GM15510 (cell line): ENCODE results near the gene TEP1.

Experiments
- POLR2A ChIP-seq: IDR thresholded peaks from 3 replicates; pipeline ENCODE4 v1.6.1; 2011; ENCODE audit warnings: borderline replicate concordance; ENCODE audit not compliant: insufficient read length; ENCODE audit errors: extremely low read depth

TEP1 gene

DNA sequence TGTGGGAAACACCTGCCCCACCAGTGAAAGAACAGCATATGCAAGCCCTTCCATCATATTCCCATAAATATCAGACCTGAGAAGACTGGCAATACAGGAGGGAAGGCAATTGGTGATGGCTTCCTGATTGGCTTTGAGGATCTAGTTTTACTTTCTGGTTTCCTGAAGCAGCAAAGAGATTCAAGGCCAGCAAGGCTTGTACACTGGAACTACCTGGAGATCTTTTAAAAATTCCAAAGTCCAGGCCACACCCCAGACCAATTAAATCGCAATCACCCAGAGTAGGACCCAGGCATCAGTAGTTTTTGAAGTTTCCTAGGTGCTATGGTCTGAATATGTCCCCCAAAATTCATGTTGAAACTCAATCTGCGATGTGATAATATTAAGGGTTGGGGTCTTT lies 2.9 kb upstream of the TEP1 start:
- TF ChIP-seq POLR2A: no peak

DNA sequence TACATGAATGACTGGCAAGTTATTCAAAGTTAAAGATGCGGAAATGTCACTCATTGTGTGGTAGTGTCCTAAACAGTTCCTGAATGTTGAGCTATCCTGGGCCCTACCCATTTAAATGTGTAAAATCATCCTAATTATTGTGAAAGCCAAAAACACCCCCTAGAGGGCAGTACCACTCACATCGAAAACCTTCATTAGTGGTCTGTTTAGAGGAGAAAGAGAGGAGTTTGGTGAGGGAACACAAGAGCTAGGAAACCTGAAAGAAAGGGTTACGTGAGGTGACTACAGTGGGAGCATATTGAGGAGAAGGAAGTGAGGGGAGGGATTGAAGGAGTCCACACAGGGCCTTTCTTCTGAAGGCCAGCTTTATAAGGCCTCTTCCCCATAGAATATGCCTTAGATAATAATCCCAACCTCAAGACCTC lies 2.5 kb upstream of the TEP1 start:
- TF ChIP-seq POLR2A: no peak

DNA sequence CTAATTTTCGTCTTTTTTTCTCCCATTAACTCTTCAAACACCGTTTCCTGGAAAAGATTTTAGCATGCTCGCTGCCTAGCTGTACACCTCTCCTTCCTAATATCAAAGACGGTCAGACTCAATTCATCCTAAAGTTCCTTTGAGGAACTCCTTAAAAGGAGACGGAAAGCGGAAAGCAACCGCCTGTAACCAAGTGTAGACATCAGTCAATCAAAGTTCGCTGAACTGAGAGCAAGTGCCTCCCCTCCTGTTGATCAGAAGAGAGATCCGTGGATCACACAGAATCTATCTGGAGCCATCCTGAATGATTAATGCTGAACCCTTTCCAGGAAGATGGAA lies 412 bp upstream of the TEP1 start:
- TF ChIP-seq POLR2A: no peak

DNA sequence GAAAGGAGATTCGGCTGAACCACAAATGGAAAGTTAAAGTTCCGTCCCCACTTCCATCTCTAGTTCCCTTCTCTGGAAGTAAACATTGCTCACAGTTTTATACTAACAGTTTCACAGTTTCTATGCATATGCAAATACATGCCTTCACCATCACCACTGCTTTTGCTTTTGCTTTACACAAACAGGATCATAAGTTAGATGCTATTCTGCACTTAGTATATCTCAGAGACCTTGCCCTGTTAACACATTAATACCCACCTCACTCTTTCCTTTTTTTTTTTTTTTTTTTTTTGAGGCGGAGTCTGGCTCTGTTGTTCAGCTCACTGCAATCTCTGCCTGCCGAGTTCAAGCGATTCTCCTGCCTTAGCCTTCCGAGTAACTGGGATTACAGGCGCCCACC lies 890 bp downstream of the TEP1 start:
- no peak for TF ChIP-seq POLR2A

DNA sequence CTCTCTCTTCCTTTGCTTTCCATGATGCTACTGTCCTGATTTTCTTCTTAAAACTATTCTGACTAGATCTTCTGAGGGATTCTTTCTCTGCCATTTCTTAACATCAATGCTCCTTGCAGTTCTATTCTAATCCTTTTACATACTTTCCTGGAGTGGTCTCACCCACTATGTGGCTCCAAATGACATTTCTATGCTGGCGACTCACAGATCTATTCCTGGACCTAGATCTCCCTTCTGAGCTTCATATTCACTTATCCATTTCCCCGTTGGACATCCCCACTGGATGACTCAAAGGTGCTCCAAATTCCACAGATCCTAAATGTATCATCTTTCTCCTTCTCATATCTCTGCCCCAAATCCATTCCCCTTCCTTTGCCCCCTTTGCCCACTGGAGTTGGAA lies 4.1 kb downstream of the TEP1 start:
- no peak for TF ChIP-seq POLR2A

DNA sequence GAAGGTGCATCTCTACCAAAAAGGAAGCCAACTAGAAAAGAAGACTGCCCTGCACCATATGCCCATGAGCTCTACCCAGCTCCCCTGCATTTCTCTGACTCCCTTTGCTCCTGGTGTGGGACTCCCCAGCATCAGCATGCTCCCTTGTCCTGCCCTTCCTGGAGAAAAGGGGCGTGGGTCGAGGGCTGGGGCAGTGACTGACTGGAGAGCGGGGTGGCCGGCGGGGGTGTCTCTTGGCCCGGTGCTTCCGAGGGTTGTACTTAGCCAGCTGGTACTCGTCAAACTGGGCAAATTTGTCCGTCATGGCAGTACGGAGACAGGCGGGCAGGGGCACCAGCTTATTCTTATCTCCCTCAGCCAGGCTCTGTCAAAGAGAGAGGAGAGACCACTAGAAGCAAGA lies 9.8 kb downstream of the TEP1 start:
- TF ChIP-seq POLR2A: no peak

DNA sequence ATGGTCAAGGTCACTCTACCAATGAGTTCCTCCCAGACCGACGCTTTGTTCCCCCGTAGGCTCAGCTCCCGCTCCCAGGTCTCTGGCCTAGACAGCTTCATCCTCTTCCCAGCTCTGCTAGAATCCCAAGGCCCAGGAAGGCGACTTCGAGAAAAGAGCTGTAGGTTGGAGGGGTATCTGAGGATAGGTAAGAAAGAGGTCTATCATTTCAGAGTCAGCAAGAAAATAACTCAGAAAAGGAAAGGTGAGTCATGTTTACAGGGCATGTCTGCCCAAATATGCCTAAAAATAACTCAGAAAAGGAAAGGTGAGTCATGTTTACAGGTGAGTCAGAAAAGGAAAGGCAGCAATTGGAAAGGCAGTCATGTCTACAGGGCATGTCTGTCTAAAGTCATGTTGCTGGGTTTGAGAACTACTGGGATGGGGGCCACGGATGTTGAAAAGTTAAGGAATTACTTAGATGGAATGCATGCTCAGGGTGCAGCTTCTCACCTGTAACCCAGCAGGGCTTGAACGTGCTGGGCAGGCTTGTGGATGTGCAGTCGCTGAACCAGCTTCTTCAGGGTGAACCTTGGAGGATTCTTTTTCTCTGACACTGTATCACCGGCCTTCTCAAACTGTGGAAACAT lies 12.2 kb downstream of the TEP1 start:
- TF ChIP-seq POLR2A: no peak

DNA sequence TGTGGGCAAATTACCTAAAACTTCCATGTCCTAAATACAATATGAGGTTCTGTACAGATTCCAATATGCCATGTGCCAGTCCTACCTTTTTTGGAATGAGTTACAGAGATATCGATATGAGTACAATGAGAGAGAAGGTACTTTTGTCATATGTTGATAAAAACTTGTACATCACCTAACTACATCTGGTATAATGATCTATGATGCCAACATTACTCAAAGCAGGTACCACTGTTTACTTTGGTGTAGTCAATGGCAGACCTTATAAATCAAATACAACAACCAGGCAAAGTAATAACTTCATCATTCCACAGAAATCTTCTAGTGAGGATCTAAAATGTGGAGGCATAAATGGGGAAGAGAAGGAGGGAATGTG lies 12.7 kb downstream of the TEP1 start:
- TF ChIP-seq POLR2A: no peak

DNA sequence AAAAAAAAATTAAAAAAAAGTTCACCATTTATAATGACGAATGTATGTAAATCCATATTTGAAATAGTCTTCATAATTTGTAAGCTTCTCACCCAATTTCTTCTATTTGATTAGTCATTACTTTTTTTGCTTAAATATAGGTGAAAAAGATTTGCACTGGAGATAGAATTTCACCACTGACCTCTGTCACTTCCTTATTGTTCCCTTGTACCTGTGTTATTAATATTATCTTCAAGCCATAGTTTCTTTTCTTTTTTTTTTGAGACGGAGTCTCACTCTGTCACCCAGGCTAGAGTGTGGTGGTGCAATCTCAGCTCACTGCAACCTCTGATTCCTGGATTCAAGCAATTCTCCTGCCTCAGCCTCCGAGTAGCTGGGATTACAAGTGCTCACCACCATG lies 15.8 kb downstream of the TEP1 start:
- no peak for TF ChIP-seq POLR2A

DNA sequence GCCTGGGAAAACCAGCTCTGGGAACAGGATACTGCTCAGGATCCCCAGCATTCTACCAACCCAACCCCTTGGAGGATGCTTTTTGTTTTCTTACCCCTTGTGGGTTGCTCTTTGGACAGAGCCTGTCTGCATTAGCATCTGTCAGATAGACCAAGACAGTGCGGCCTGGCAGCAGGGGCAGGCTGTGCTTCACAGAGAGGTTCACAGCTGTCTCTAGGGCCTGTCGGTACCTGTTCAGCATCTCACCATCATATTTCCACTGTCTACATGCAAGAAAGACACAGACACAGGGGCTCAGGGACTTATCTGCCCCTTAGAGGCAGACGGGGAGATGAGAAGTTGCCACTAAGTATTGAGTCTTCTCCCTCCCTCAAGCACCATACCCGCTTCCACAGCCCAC lies 21.8 kb downstream of the TEP1 start:
- no peak for TF ChIP-seq POLR2A

GRCh38 chr14:20388159-20388558 lies 25.1 kb downstream of the TEP1 start:
- no peak for TF ChIP-seq POLR2A

- TF ChIP-seq POLR2A: no peak
Observed at GRCh38 chr14:20387576-20387975, 25.7 kb downstream of the TEP1 start.

GRCh38 chr14:20386276-20386855 lies 26.9 kb downstream of the TEP1 start:
- no peak for TF ChIP-seq POLR2A

DNA sequence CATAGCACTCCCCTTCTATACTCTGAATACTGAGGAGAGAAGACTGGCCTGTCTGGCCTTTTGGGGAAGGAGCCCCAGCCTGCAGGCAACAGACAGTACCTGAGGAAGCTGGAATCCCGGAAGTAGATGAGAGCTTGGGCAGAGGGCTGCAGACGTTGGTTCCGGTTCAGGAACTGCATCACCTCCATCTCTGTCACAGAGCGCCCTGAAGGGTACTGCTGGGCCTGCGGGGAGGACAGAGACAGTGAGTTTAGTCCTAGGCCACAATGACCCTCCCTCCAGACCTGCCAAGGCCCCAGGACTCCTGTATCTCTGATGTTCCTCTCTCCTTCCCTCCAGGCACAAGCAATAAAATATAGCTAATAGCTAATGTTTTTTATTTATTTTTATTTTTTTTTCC lies 28.4 kb downstream of the TEP1 start:
- TF ChIP-seq POLR2A: no peak

GRCh38 chr14:20384321-20384720 lies 29.0 kb downstream of the TEP1 start:
- no peak for TF ChIP-seq POLR2A

DNA sequence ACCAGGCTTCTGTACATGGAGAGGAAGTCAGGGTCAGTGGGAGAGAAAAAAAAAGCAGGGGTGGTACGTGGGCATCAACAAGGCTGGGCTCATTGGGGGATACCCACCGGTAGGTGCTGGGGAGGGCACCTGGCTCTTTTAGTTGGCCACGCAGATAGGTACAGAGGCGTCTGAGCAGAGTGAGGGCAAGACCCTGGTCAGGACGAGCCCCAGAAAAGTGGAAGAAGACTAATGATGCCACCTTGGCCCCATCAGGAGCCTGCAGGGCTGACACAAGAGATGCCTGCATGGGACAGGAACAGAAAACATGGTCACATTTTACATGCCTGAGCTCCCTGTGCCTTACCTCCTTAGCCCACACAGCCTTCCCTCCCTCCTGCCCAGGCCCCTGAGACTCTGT lies 29.7 kb downstream of the TEP1 start:
- TF ChIP-seq POLR2A: no peak

DNA sequence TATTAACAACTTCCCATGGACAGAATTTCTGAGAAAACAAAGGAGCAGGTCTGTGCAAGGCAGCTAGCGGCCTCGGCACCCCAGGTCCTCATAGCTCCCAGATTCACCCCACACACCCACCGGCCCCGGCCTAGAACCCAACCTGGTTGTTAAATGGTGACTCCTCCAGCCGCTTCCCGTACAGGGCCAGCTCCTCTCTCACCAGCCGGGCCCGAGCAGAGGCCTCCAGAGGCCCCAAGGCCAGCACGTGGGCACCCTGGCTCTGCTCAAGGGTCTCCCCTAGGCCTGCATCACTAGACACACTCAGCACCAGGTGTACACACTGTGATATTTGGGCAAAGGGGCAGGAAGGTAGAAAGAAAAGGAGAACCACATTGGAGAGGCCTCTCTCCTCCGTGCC lies 30.3 kb downstream of the TEP1 start:
- TF ChIP-seq POLR2A: no peak
